ENCODE data around the gene CIB4.

The CIB4 gene

DNA sequence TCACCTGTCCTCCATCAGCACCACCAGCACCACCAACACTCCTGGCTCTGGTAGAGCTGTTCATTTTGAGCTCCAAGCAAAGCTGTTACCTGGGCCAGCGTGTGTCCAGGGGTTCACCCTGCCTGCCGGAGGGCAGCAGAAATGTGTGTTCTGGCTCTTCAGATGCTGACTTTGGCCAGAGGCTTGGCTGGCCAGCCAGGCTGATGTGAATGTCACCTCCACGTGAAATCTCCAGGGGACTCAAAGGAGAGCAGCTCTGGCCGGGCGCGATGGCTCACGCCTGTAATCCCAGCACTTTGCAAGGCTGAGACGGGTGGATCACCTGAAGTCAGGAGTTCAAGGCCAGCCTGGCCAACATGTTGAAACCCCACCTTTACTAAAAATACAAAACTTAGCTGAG is 33.5 kb downstream of the CIB4 start:
- DNase-seq (ENCODE audit: low read depth in 2 of 2), result no peak

GRCh38 chr2:26606847-26607190 is 34.3 kb downstream of the CIB4 start:
- no peak for DNase-seq (ENCODE audit: low read depth in 2 of 2)

GRCh38 chr2:26605999-26606846 is 34.9 kb downstream of the CIB4 start:
- no peak for DNase-seq (ENCODE audit: low read depth in 2 of 2)

- no peak for DNase-seq (ENCODE audit: low read depth in 2 of 2)
Observed at GRCh38 chr2:26605195-26605998, 35.8 kb downstream of the CIB4 start.

GRCh38 chr2:26602575-26602974 is 38.6 kb downstream of the CIB4 start:
- DNase-seq (ENCODE audit: low read depth in 2 of 2), result no peak

GRCh38 chr2:26599387-26599786 is 41.8 kb downstream of the CIB4 start:
- DNase-seq (ENCODE audit: low read depth in 2 of 2), result no peak

- DNase-seq (ENCODE audit: low read depth in 2 of 2), result no peak
Observed at GRCh38 chr2:26598996-26599373, 42.2 kb downstream of the CIB4 start.

- no peak for DNase-seq (ENCODE audit: low read depth in 2 of 2)
Observed at GRCh38 chr2:26598336-26598995, 42.7 kb downstream of the CIB4 start.

DNA sequence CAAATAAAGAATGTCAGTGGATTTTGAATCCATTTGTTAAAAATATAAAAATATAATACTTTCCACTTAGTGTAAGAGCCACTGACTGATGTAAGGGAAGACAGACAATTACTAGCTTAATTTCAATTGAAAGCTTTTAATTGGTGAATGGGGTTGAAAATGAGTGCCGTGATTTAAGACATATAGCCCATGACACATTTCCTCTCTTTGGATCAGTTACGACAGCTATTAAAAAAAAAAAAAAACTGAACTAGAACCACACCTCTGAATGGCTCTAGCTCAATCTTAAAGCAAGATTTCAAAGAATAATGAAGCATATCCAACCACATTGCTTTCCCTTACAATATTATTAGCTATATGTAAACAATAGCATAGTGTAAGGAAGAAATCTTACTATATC is 44.0 kb downstream of the CIB4 start:
- DNase-seq (ENCODE audit: low read depth in 2 of 2), result no peak

GRCh38 chr2:26595146-26595545 is 46.0 kb downstream of the CIB4 start:
- DNase-seq (ENCODE audit: low read depth in 2 of 2), result no peak

DNA sequence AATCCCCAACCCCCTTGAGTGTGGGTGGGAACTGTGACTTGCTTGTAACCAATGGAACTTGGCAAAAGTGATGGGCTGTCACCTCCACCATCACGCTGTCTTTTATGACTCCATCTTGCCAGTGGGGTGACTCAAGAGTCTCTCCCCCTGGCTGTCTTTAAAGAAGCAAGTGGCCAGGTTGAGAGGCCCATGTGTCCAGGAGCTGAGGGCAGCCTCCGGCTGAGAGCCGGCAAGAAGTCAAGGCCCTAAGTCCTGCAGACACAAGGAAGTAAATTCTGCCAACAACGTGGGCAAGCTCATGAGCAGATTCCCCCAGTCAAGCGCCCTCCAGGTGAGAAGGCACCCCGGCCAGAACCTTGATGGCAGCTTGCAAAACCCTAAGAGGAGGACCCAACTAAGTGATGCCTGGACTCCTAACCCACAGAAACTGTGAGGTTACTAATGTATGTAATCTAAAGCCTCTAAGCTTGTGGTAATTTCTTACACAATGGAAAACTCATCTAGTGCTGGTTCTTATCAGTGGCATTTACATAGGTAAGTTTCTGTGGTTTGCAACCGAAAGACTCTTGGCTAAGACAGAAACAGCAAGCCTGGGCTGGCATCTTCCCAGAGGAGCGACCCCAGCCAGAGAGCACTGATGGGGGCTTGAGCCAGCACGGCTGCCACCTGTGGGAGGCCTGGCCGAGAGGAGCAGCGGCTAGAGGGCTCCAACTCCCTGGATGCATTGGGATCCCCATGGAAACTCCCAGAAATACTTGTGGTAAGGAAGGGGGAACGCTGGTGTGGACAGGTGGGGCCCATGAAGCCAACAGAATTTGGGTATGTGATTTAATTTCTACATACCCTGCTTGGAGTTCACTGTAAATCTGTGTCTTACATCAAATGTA is 49.3 kb downstream of the CIB4 start:
- DNase-seq (ENCODE audit: low read depth in 2 of 2), result no peak

- no peak for DNase-seq (ENCODE audit: low read depth in 2 of 2)
Observed at GRCh38 chr2:26590980-26591618, 50.1 kb downstream of the CIB4 start.

DNA sequence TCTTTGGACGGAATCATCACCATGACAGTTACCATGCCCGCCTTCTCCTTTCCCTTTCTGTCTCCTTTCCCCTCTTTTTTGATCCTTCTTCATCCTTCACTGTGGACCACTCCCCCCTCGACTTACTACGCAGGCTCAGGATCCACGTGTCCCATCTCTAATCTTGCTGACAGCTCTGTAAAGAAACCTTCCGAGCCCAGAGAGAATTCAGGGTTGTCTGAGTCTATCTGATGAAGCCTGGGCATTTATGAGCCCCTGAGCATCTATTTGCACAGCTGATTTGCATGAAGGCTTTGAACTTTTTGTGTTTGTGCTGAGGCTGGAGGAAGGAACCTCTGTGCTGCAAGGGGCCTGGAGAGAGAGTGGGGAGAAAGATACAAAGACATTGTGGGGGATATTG is 50.7 kb downstream of the CIB4 start:
- no peak for DNase-seq (ENCODE audit: low read depth in 2 of 2)

DNA sequence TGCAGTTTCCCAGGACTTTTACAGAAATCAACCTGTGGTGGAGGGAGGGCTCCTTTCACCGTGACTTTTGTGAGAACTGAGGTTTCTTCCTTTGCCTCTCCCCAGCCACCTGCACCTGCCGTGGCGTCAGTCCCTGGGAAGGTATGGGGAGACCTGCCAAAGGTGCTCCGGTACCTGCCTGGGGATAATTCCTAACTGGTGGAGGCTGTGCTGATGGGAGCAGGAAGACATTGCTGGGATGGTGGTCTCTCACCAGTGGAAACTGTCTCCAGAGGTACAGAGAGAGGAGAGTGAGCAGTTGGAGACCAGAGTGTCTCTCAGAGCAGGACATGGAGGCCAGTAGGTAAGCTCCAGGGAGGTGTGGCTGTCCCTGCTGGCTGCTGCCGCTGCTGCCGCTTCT is 52.6 kb downstream of the CIB4 start:
- no peak for DNase-seq (ENCODE audit: low read depth in 2 of 2)

DNA sequence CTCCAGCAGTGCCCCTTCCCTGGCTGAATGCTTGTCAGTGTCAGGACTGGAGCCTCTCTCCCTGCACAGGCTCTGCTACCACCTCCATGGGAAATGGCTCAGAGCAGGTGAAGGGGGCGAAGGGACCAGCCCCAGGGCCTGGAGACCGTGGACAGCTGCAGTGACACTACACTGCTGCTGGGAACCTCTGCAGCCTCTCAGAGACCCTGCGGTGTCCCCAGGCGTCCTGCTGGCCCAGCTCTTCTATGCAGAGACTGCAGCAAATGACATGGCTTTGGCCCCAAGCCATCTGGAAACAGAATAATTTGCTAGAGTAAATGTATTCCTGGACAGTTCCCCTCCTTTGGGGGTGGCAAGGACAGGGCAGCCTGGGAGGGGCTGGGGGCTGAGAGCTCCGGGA is 53.2 kb downstream of the CIB4 start:
- DNase-seq (ENCODE audit: low read depth in 2 of 2), result no peak

DNA sequence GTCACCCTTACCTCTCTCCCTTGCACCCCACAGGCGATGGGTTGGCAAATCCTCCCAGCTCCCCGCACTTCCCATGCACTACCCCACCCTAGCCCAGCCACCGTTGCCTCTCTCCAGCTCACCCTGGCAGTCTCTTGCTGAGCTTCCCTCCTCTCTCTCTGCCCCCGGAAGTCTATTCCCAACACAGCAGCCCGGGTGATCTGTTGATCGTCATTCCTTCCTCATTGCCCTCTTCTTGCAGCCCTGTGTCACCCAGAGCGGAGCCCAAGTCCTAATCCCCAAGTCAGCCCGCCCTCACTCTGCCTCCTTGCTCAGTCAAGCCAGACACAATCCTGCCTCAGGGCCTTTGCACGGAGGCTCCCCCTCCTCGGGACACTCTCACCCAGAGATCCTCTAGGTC is 55.2 kb downstream of the CIB4 start:
- DNase-seq (ENCODE audit: low read depth in 2 of 2), result no peak

- DNase-seq (ENCODE audit: low read depth in 2 of 2), result no peak
Observed at GRCh38 chr2:26585100-26585499, 56.1 kb downstream of the CIB4 start.

- DNase-seq (ENCODE audit: low read depth in 2 of 2), result no peak
Observed at GRCh38 chr2:26584656-26585055, 56.5 kb downstream of the CIB4 start.

DNA sequence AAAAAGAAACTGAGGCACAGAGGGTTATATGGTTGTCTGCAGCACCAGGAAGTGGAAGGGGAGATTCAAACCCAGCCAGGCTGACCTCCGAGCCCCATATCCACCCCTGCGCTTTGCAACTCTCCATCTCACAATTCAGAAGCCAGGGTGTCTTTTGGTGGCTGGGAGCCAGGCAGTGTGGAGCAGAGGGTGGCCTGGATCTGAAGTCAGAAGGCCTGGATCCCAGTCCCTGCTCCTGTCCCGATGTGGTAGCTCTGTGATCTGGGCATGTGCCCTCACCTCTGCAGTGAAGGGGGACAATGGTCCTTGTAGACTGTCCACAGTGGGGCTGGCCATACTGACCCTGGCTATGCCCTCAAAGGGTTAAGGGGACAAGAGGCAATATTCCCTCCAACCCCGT is 57.0 kb downstream of the CIB4 start:
- DNase-seq (ENCODE audit: low read depth in 2 of 2), result no peak

DNA sequence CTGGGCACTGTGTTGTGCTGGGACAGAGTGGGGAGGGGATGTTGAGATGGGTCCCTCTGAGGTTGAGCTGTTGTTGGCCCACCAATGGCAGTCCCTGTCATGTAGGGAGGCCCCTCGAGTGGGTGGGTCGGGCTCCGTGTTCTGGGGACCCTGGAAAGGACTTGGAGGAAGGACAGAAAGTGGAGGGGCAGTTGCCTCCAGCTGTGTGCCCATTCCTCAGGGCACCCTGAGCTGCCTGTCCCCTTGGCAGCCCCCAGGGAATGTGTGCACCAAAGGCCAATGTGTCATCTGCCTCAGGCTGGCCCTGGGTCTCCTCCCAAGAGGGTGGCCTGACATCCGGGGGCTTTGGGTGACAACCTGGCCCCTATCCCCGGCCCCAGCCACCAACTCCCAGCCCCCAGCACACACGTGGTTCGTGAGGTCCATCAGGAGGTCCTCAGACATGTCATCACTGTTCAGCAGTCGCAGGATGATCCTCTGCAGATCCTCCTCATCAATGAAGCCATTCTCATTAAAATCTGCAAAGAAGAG is 57.7 kb downstream of the CIB4 start:
- DNase-seq (ENCODE audit: low read depth in 2 of 2), result no peak

GRCh38 chr2:26582890-26583289 is 58.3 kb downstream of the CIB4 start:
- no peak for DNase-seq (ENCODE audit: low read depth in 2 of 2)

All from stimulated activated CD8-positive, alpha-beta memory T cell treated with anti-CD3 and anti-CD28 coated beads, Interleukin-15, amount 100 ng/mL, for 48 hours (primary cell).